HG03558 (cell line): Measurements from ENCODE around the gene MEI1.

Experiments
- ATAC-seq: cut with Tn5 transposase; IDR thresholded peaks from one replicate; pipeline ENCODE4 v1.9.1; 2021; ENCODE audit warnings: moderate number of reproducible peaks; ENCODE audit not compliant: unreplicated experiment; ENCODE audit errors: extremely low read depth

The MEI1 gene

DNA sequence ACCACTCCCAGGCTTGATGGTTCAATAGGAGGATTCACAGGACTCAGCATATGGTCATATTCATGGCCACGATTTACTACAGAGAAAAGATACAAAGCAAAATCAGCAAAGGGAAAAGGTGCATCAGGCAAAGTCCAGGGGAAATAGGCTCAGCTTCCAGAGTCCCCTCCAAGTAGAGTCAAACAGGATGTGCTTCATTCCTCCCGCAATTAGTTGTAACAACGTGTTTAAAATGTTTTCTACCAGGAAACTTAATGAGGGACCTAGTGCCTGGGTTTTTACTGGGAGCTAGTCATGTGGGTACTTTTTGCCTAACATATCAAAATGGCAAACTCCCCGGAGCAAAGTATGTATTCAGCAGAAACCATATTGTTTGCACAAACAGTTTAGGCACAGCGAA, 118.7 kb downstream of the MEI1 start:
- no peak for ATAC-seq

DNA sequence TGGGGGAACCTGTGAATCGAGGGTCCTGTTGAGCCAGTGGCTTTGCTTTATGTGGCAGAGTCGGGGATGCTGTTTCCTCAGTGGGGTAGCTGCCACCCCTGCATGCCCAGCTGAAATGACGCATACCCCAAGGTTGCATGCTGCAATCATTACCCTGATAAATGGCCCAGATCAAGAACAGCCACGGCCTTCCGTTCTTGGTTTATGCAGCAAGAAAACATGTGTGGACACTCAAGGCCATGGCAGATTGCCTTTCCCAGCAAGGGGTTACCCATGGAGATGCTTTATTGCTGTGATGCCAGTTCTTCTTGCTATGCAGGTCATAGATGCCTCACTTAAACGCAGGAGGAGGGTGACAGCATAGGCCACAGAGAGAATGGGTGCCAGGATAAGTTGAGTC, 119.3 kb downstream of the MEI1 start:
- ATAC-seq, result no peak

DNA sequence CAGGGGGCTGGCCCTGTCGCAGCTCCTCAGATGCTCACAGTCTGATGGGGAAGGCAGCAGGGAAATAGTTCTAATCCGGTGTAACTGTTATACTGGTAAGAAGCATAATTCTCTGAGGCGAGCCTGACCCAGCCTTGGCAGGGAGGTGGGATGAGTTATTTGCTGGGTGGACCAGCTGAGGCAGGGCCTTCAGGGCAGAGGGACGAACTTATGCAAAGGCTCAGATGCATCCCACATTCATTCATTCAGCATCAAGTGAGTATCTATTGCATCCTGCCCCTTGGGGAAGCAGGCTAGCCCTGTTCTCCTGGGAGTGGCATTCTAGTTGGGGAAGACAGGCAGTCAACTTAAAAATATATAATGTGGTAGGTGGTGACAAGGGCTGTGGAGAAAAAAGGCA, 120.0 kb downstream of the MEI1 start:
- no peak for ATAC-seq

DNA sequence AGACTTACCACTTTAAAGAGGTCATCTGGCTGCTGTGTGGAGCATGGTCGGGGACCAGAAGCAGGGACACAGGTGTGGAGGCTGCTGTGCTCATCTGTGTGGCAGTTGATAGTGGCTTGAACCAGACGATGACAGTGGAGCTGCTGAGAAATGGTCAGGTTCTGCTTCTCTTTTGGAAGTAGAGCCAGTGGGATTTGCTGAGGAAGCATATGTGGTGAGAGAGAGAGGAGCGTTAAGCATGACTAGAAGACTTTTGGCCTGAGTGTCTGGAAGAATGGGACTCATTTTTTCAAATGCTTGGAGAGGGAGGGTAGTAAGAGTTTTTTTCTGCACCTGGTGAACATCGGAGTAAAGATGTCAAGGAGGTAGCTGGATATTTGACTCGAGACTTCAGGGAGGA, 121.1 kb downstream of the MEI1 start:
- ATAC-seq, result no peak

DNA sequence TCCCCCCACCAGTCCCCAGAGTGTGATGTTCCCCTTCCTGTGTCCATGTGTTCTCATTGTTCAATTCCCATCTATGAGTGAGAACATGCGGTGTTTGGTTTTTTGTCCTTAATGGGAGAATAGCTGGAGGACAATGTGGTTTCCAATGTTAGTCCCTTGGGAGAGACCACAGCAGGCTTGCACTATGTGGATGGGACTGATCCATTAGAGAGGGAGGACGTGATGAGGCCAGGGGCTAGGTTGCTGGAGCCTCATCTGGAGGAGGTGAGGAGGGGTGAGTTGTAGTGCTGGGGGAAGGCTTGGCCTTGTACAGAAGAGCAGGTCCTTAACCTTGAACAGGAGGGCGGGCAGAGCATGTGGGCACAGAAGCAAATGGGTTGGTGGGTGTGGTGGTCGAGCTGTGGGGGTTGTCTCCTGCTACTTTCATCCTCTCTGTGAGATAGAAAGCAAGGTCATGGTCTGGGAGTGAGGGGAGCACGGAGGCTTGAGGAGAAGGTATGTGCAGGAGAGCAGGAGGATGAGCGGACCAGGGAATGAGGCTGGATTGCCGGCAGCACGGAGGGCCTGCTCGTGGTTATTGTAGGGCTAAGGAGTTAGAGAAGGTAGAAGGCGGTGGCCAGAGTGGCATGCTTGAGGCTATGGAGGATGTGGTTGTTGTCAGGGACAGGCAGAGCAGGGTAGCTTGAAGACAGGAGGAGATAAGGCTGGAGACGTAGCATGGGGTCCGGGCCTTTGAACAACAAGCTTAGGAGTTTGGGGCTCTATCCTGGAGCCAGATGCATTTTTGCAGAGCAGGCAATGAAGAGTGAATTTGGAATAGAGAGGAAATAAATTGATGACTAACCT, 122.4 kb downstream of the MEI1 start:
- no peak for ATAC-seq

DNA sequence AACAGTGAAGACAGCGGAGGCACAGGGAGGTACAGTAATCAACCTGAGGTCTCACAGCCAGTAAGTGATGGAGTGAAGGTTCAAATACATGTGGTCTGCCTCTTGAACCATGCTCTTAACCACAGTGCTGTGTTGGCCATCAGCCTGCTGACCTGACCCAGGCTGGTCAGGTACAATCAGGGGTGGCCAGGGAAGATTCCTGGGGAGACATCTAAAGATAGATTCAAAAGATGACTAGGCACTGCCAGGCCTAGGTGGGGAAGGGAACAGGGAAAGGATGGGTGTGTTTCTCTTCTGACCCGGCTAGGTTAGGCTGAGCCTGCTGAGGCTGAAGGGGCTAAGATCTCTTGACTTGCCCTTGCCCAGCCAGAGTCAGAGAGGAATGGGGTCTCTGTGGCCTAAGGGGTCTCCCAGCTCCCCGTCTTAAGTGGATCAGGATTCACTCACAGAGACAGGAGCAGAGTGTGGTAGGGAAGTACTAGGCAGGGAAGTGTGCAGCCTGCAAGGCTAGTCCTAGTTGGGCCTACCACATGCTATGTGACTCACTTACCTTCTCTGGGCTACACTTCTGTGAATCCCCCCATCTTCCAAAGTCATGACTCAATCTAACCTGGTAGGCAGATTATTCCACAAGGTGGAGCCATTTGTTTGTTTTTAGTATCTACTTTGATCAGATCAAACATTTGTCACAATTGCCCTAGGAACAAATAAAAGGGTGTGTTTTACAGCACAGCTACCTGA, 123.2 kb downstream of the MEI1 start:
- no peak for ATAC-seq

DNA sequence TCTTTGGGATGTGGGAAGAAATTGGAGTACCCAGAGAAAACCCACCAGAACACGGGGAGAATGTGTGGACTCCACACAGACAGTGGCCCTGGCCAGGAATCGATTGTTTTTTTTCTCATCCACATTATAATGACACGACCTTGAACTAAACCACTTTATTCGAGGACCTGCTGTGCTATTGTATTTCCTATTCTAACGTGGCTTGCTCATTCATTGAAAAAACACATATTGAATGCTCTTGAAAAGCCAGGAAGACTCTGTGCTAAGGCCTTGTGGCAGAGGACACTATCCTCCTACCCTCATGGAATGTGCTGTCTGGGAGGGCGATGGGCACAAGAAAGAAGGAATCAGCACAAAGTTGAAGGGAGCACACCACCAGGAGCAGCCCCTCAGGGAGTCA, 124.5 kb downstream of the MEI1 start:
- no peak for ATAC-seq

DNA sequence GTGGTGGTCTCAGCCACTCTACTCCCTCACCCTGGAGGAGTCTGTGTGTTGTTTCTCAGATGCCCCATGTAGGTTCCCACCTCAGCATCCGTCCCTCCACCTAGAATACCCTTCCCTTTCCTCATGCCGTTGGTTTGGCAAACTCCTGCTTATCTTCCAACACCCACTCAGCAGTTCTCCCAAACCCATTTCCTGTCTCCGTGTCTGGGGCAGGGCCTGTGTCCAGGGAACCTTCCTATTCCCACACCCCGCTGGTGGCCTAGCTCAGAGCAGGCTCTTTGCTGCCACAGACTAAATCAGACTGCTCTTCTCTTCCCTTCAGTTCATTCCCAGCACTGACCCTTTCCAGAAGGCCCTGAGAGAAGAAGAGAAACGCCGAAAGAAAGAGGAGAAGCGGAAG, 126.1 kb downstream of the MEI1 start:
- ATAC-seq, result no peak

DNA sequence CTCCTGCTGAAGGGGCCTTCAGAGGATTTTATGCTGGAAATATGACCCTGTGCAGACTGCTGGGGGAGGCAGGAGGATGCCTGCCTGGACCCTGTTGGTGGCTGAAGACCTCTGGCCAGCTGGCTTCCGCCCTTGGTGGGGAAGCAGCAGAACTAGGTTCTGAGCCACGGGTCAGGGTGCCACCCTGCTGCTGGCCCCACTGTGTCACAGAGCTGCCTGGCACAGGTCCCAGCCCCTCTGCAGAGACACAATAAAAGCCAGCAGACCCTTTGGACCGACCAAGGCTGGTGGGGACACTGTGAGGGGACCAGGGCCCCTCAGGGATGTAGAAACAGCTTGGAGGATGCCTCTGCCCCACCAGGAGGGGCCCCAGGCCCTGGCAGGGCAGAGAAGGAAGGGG, 126.7 kb downstream of the MEI1 start:
- ATAC-seq, result no peak

DNA sequence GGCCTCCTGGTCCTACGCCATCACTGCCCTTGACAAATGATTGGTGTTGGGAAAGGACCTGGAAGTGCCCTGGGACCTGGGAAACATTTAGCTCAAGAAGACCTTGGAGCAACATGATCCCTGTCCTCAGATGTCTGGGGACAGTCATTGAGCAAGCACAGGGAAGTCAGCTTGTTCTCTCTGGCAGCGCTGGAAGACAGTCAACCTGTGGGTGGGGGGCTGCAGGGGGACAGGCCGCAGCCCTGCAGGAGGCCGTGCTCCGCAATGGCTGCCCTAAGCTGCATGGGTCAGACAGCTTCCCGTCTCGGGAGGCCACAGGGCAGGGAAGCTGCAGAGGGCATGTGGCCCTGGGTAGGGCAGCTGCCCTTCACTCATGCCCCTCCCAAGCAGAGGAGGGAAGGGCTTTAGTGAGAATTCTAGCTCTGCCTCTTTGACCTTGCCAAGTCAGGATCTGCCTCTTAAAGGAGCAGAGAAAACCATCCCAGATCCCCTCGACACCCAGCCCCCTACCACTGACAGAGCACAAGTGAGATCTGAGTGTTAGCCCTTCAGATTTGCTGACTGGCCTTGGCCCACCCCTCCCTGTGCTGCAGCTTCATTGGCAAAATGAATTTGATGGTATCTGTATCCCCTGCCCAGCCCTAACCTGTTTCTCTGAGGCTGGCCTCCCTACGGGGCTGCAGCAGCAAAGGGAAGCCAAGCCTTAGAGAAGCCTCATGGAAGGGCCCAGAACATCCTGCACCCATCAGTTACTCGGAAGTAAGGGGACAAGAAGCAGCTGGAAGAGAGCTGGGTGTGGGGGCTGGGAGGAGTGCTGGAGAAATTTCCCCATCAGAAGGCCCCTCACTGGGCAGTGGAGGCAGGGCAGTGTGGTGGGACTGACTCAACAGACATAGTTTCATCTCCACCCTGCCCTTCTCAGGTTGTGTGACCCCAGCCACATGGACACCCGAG, 127.4 kb downstream of the MEI1 start:
- no peak for ATAC-seq

DNA sequence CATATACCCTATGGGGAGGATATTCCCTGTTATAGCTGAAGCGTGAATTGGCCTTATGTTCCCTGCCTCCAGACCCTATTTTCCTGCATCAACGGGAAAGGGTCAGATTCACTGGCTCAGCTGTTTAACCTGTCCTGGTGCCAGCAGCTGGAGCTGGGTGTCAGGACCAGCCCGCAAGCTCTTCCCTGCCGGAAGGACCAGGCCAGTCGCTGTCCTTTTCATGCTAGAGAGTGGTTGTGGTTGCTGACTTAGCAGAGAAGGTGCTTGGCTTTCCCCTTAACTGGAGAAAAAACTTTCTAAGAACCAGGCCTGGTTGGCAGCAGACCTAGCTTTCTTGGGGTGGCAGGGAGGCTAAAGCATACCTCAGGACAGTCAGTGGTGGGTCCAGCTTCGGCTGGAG, 128.4 kb downstream of the MEI1 start:
- ATAC-seq, result no peak

DNA sequence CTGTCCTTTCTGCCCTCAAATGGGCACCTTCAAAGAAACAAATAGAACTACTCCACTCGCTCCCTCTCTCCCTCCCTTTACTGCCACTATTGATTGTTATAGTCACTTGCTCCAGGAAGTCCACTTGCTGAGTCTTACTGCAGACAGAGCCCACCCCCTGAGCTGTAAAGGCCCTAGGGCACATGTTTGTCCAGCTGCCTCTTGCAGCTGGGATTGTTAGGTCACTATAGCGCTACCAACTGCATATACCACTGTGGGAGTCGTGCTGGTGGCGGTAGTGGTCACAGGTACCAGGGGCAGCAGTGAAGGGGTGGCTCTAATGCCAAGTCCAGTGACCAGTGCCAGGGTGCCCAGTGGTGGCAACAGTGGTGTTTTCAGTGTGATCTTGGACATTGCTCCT, 129.2 kb downstream of the MEI1 start:
- no peak for ATAC-seq

DNA sequence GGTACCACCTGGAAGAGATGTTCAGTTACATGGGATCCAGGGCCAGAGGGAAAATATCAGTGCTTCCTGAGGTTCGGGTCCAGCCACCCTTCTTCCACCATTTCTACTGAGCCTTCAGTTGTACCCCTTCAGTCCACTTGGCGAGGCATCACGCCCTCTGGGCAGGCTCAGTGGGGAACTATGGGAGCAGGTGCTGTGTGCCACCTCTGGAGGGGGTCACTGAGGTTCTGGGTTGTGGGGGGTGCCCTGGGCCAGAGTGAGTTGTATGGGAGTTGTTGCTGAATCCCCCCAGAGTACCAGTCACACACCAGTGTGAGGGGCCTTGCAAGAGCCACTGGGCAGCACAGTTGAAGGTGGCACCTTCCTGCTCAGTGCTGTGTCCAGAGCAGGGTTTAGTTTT, 130.9 kb downstream of the MEI1 start:
- no peak for ATAC-seq

DNA sequence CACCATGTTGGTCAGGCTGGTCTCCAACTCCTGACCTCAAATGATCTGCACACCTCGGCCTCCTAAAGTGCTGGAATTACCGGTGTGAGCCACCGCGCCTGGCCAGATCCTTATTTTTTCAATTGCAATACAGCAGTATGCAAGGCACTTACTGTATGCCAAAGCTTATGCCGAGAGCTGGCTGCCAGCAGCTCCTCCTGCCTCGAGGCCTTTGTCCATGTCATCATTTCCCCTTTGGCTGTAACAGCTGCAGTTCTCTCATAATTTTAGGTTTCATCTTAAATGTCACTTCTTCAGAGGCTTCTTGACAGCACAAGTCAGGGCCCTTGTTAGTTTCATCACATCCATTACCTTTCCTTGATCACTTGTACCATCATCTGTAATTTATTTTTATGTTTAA, 132.1 kb downstream of the MEI1 start:
- ATAC-seq, result no peak

DNA sequence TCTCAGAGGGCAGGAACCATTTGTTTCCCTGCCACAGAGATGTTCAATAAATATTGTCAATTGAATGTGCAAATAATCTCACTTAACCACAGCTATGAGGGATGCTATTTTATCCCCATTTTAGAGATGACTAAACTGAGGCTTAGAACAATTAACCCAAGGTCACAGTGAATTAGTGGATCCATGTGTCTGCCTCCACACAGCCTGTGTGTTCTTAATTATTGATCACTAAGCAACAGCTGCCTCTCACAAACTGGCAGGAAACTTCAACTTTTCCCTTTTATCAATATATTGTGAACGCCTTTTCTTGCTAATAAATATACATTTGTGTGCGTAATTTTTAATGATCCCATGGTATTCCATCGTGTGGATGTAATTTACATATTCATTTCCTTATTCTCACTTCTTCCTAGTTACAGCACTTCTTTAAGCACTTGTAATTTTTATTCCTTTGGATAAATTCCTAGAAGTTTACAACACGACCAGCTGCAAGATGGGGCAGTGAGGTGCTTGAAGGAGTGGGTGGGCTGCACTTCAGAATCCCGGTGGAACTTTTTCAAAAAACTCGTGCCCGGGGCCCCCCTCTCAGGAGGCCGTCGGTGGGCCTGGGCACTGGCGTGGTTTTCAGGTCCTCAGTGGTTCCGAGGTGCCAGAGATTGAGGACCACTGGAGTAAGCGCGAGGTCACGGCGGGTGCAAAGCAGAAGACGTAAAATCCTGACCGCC, 132.7 kb downstream of the MEI1 start:
- no peak for ATAC-seq

DNA sequence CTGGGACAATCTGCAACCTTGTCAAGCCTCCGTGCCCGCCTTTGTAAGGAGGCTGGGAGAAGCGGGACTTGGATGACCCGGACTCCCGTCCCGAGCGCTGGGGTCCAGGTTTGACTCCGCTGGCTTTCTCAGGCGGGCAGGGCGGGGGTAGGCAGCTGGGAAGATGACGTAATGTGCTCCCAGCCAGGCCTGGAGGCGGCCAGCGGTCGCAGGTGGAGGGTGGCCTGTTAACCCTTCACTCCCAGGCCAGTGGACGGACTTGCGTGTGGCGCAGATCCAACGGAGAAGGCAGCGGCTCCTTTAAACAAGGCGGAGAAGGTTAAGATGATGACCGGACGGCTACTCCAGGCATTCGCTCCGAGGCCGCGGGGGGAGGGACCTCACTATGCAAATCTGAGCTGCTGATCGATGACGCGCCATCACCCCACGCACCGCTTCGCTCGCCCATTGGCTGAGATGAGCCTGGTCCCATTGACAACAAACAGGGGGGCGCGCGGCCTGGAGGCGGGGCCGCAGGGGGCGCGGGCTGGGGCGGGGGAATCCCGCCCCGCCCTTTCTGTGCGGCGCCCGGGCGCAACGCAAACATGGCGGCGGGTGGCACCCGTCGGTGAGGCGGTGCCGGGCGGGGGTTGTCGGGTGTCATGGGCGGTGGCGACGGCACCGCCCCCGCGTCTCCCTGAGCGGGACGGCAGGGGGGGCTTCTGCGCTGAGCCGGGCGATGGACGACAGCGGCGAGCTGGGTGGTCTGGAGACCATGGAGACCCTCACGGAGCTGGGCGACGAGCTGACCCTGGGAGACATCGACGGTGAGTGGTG, 133.5 kb downstream of the MEI1 start, which contains the start of gene SREBF2:
SREBF2 (plus strand) TSS at position 553 of the 816 bp plus-strand sequence; CDS start at position 719, 166 bp downstream.
- ATAC-seq, result peak; percentile 57

DNA sequence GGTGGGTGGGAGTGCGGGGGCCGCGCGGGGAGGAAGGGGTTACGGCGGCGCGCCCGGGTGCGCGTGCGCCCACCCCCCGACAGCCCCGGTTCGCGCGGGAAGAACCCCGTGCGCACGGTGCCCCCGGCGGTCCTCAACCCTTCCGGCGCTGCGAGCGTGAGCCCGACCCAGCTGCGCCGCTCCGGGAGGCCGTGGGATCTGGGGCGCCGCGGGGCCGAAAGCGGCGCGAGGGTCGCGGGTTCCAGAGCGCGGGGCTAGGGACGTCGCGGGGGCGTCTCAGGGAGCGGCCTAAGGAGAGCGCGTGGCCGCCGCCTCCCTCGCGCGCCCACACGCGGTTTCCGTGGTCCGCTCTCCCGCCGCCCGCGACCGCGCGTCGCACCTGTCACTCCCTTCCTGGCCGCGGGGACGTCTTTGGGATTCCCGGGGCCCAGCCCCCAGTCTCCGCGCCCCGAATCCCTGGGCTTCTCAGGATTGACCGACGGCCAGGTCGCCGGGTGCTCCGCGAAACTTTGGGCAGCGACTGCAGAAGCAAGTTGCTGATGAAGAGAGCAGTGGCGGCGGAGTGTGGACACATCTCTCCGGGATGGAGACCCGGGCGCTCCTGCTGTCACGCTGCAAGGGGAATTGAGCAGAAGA, 134.2 kb downstream of the MEI1 start:
- no peak for ATAC-seq
